Chondrocyte (in vitro differentiated cells): ENCODE results near the gene DDR2. TPM values are rescaled to one million over a fixed set of nuclear protein-coding genes. Genes with fewer than 3 reads are reported as not detected.

Experiments used
- DNase-seq: peaks from one replicate; pipeline ENCODE4 v3.0.0; 2021; ENCODE audit warnings: mixed read lengths, low spot score
- H3K27ac Mint-ChIP-seq: one replicate; pipeline ENCODE4 v1.8.0; 2021; ENCODE audit warnings: mild to moderate bottlenecking, moderate library complexity, mixed read lengths; ENCODE audit not compliant: unreplicated experiment
- H3K27me3 Mint-ChIP-seq: 2 replicates; pipeline ENCODE4 v1.8.0; 2021; ENCODE audit warnings: low read depth, mixed read lengths
- H3K36me3 Mint-ChIP-seq: 2 replicates; pipeline ENCODE4 v1.8.0; 2021; ENCODE audit warnings: low read depth, mixed read lengths
- H3K4me1 Mint-ChIP-seq: 2 replicates; pipeline ENCODE4 v1.8.0; 2021; ENCODE audit warnings: low read depth, mild to moderate bottlenecking, mixed read lengths
- H3K4me3 Mint-ChIP-seq: one replicate; pipeline ENCODE4 v1.8.0; 2021; ENCODE audit warnings: mild to moderate bottlenecking, moderate library complexity, mixed read lengths; ENCODE audit not compliant: unreplicated experiment
- H3K9me3 Mint-ChIP-seq: 2 replicates; pipeline ENCODE4 v1.8.0; 2021; ENCODE audit warnings: low read depth, mixed read lengths
- CTCF ChIP-seq: fragments of 200-600 bp; sonication (generic); IDR thresholded peaks from 2 replicates; pipeline ENCODE4 v1.5.0; 2021; ENCODE audit warnings: antibody characterized with exemption, mild to moderate bottlenecking, moderate library complexity
- total RNA-seq: library from RNA; stranded (reverse); gene quantifications from 3 replicates; pipeline ENCODE4 v1.2.1, GENCODE V29; 2021

Gene DDR2
- total RNA-seq, 1 donor from 2014 or later = 182 TPM

GRCh38 chr1:162702628-162703027, 70.4 kb downstream of the DDR2 start:
- TF ChIP-seq CTCF = no peak
- Mint-ChIP-seq H3K4me3 (no peak overlapping the region), H3K27ac (no peak overlapping the region), H3K9me3 (no peaks in the 10 kb centered on the region), H3K27me3 (no peaks in the 10 kb centered on the region), H3K4me1 (peaks cover 3% of the 10 kb centered on the region), H3K36me3 (peaks cover 9% of the 10 kb centered on the region)
- DNase-seq = no peak

GRCh38 chr1:162703708-162704107, 71.4 kb downstream of the DDR2 start:
- Mint-ChIP-seq H3K4me3 (no peak overlapping the region), H3K4me1 (no peaks in the 10 kb centered on the region), H3K27me3 (no peaks in the 10 kb centered on the region), H3K9me3 (no peaks in the 10 kb centered on the region), H3K36me3 (peaks cover 9% of the 10 kb centered on the region), H3K27ac (no peak overlapping the region)
- no peak for TF ChIP-seq CTCF
- DNase-seq = no peak

- H3K27ac Mint-ChIP-seq = no peak overlapping the region
- no peak overlapping the region for H3K4me3 Mint-ChIP-seq
- H3K4me1 Mint-ChIP-seq = peaks cover 10% of the 10 kb centered on the region
- H3K27me3 Mint-ChIP-seq = no peaks in the 10 kb centered on the region
- no peaks in the 10 kb centered on the region for H3K9me3 Mint-ChIP-seq
- H3K36me3 Mint-ChIP-seq = peaks cover 9% of the 10 kb centered on the region
- no peak for TF ChIP-seq CTCF
- no peak for DNase-seq
Measured at GRCh38 chr1:162704673-162705424, 72.6 kb downstream of the DDR2 start.

GRCh38 chr1:162706003-162706402, 73.7 kb downstream of the DDR2 start:
- TF ChIP-seq CTCF = no peak
- no peak for DNase-seq
- Mint-ChIP-seq H3K4me1 (peaks cover 22% of the 10 kb centered on the region), H3K27ac (no peak overlapping the region), H3K27me3 (no peaks in the 10 kb centered on the region), H3K4me3 (no peak overlapping the region), H3K36me3 (peaks cover 9% of the 10 kb centered on the region), H3K9me3 (no peaks in the 10 kb centered on the region)

- Mint-ChIP-seq H3K4me1 (peaks cover 27% of the 10 kb centered on the region), H3K27me3 (no peaks in the 10 kb centered on the region), H3K36me3 (peaks cover 9% of the 10 kb centered on the region), H3K4me3 (no peak overlapping the region), H3K27ac (no peak overlapping the region), H3K9me3 (no peaks in the 10 kb centered on the region)
- no peak for TF ChIP-seq CTCF
- DNase-seq = no peak
Measured at GRCh38 chr1:162706606-162707005, 74.3 kb downstream of the DDR2 start.
